IPS-15b (cell line): Measurements from ENCODE around the gene RGS1.

Experiments used
- H3K27me3 ChIP-seq: one replicate; pipeline ENCODE4 v1.6.1; 2013; ENCODE audit warnings: low read length; ENCODE audit not compliant: control insufficient read depth, insufficient read depth
- H3K36me3 ChIP-seq: one replicate; pipeline ENCODE4 v1.6.1; 2013; ENCODE audit warnings: low read length; ENCODE audit not compliant: control insufficient read depth, insufficient read depth
- H3K4me1 ChIP-seq: one replicate; pipeline ENCODE4 v1.6.1; 2013; ENCODE audit warnings: mild to moderate bottlenecking, low read length; ENCODE audit not compliant: control insufficient read depth, insufficient read depth
- H3K4me3 ChIP-seq: one replicate; pipeline ENCODE4 v1.5.1; 2013; ENCODE audit warnings: low read depth, low read length
- H3K9ac ChIP-seq: one replicate; pipeline ENCODE4 v1.6.1; 2013; ENCODE audit warnings: low read depth, mild to moderate bottlenecking, low read length
- H3K9me3 ChIP-seq: one replicate; pipeline ENCODE4 v1.6.1; 2013; ENCODE audit warnings: mild to moderate bottlenecking, low read length; ENCODE audit not compliant: control insufficient read depth, insufficient read depth

The RGS1 gene

GRCh38 chr1:192609110-192610079 lies 33.8 kb downstream of the RGS1 start:
- Histone ChIP-seq H3K9ac (no peak overlapping the region), H3K4me1 (no peaks in the 10 kb centered on the region), H3K36me3 (no peaks in the 10 kb centered on the region), H3K4me3 (no peak overlapping the region), H3K9me3 (no peaks in the 10 kb centered on the region), H3K27me3 (no peaks in the 10 kb centered on the region)

DNA sequence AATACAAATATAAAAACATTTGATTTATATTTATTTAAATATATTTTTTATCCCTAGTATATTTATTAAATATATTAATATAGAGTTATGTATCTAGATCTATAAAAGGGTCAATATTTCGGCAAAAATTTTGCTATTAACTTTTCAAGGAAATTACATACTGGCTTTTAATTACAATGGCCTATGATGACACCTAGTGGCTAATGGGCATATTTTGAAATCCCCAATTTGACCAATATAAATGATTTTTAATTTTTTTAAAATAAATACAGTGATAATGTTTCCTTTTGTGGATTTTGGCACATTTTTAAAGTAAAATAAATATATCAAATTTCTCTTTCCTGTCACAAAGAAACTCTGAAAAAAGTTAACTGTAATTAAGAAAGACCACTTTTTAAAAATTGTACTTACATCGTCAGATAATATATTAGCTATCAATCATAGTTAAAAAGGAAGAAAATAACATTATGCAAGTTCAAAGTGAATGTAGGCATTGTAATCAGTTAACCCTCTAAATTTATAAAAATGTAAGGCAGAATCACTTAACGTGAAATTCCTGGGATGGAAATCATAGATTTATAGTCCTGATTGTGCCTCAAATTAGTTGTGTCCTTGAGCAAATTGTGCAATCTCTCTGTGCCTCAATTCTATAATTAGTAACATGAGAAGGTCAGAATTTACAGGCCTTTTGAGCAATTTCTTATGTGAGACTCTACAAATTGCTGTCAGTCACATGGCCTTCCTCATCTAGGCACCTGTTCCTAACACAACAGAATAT lies 34.7 kb downstream of the RGS1 start:
- Histone ChIP-seq H3K9me3 (no peaks in the 10 kb centered on the region), H3K36me3 (no peaks in the 10 kb centered on the region), H3K4me3 (no peak overlapping the region), H3K27me3 (no peaks in the 10 kb centered on the region), H3K4me1 (no peaks in the 10 kb centered on the region), H3K9ac (no peak overlapping the region)

GRCh38 chr1:192615055-192615454 lies 39.5 kb downstream of the RGS1 start:
- no peak overlapping the region for H3K9ac ChIP-seq
- no peaks in the 10 kb centered on the region for H3K9me3 ChIP-seq
- no peaks in the 10 kb centered on the region for H3K36me3 ChIP-seq
- no peaks in the 10 kb centered on the region for H3K4me1 ChIP-seq
- H3K4me3 ChIP-seq, result no peak overlapping the region
- H3K27me3 ChIP-seq, result no peaks in the 10 kb centered on the region

DNA sequence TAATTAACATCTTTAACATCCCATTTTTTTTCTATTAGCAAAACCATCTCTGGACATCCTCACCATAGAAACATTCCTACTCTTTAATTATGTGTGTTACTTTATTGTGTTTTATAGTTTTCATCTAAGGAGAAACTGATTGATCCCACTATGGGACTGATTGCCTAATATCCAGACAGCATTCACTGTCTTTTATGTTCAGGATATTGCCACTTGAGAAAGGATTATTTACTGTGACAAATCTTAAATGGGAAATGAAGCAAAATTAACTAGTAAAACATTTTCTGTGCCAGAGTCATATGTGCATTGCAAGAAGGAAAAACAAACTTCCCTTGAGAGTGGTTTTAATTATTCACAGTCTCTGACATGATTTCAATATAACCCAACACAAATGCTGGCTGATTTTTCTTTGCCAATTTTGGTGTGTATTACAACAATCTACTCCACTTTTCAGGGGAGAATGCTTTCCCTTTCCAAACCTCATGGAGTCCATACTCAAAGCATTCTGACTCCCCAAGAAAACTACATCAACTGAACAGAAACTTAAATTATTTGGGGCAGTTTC lies 44.6 kb downstream of the RGS1 start:
- H3K9me3 ChIP-seq, result no peaks in the 10 kb centered on the region
- H3K9ac ChIP-seq, result no peak overlapping the region
- no peaks in the 10 kb centered on the region for H3K4me1 ChIP-seq
- no peaks in the 10 kb centered on the region for H3K36me3 ChIP-seq
- H3K4me3 ChIP-seq, result no peak overlapping the region
- no peaks in the 10 kb centered on the region for H3K27me3 ChIP-seq

- Histone ChIP-seq H3K4me1 (no peaks in the 10 kb centered on the region), H3K9ac (no peak overlapping the region), H3K36me3 (no peaks in the 10 kb centered on the region), H3K27me3 (no peaks in the 10 kb centered on the region), H3K9me3 (no peaks in the 10 kb centered on the region), H3K4me3 (no peak overlapping the region)
These were observed 51.0 kb downstream of the RGS1 start for GRCh38 chr1:192626366-192627179.

DNA sequence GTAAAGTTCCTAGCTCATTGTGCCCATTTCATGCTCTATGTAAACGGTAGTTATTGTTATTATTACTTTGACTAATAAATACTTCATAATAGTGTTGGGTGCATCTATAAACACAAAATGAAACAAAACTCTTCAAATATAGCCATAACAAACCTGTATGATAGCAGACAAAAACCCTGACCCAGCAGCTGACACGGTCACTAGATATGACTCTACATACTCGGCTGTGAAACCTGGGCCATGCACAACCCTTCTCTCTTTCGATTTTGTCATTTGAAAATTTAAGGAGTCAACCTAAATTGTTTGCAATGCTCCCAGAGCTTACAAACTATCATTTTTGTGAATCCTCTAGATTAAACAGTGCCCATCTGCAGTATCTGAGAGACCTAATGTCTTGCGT lies 52.3 kb downstream of the RGS1 start:
- Histone ChIP-seq H3K4me3 (no peak overlapping the region), H3K27me3 (no peaks in the 10 kb centered on the region), H3K9ac (no peak overlapping the region), H3K36me3 (no peaks in the 10 kb centered on the region), H3K9me3 (no peaks in the 10 kb centered on the region), H3K4me1 (no peaks in the 10 kb centered on the region)

- H3K36me3 ChIP-seq, result no peaks in the 10 kb centered on the region
- no peaks in the 10 kb centered on the region for H3K9me3 ChIP-seq
- H3K27me3 ChIP-seq, result no peaks in the 10 kb centered on the region
- no peaks in the 10 kb centered on the region for H3K4me1 ChIP-seq
- H3K9ac ChIP-seq, result no peak overlapping the region
- H3K4me3 ChIP-seq, result no peak overlapping the region
These were observed 53.0 kb downstream of the RGS1 start for GRCh38 chr1:192628396-192629057.

GRCh38 chr1:192629612-192630011 lies 54.0 kb downstream of the RGS1 start:
- no peaks in the 10 kb centered on the region for H3K36me3 ChIP-seq
- no peaks in the 10 kb centered on the region for H3K4me1 ChIP-seq
- no peak overlapping the region for H3K9ac ChIP-seq
- H3K9me3 ChIP-seq, result no peaks in the 10 kb centered on the region
- no peak overlapping the region for H3K4me3 ChIP-seq
- no peaks in the 10 kb centered on the region for H3K27me3 ChIP-seq
